NCI-H345 treated with DMSO at 0.1 percent for 48 hours (cell line): Measurements from ENCODE around the gene RASSF3.
A peak's percentile ranks its signal among the peaks of the same experiment; 100 is the strongest.
"Not testable (repeated sequence)": the region's sequence is repeated elsewhere in the genome, so short reads cannot be mapped to it uniquely, and the experiment has no call there.

Experiments
- DNase-seq: peaks from one replicate; lab custom pipeline; 2025; ENCODE audit not compliant: unreplicated experiment; lab: John Stamatoyannopoulos, UW

The RASSF3 gene

GRCh38 chr12:64690236-64690635, 79.9 kb downstream of the RASSF3 start:
- not testable (repeated sequence) for DNase-seq

- no peak for DNase-seq
Measured at GRCh38 chr12:64691227-64691794, 81.0 kb downstream of the RASSF3 start.

GRCh38 chr12:64691795-64692583, 81.7 kb downstream of the RASSF3 start:
- no peak for DNase-seq

GRCh38 chr12:64694130-64695040, 84.1 kb downstream of the RASSF3 start:
- DNase-seq: no peak

GRCh38 chr12:64695550-64695949, 85.3 kb downstream of the RASSF3 start:
- DNase-seq: no peak

- DNase-seq: peak; percentile 20
Measured at GRCh38 chr12:64696080-64696741, 85.9 kb downstream of the RASSF3 start.

- no peak for DNase-seq
Measured at GRCh38 chr12:64699504-64700115, 89.3 kb downstream of the RASSF3 start.

- no peak for DNase-seq
Measured at GRCh38 chr12:64700532-64700931, 90.2 kb downstream of the RASSF3 start.

GRCh38 chr12:64701283-64701682, 91.0 kb downstream of the RASSF3 start:
- DNase-seq: no peak

GRCh38 chr12:64706306-64706705, 96.0 kb downstream of the RASSF3 start:
- no peak for DNase-seq

GRCh38 chr12:64706857-64707256, 96.6 kb downstream of the RASSF3 start:
- DNase-seq: no peak

- DNase-seq: no peak
Measured at GRCh38 chr12:64707362-64707761, 97.1 kb downstream of the RASSF3 start.

- DNase-seq: no peak
Measured at GRCh38 chr12:64707926-64708325, 97.6 kb downstream of the RASSF3 start.

- DNase-seq: no peak
Measured at GRCh38 chr12:64709429-64709828, 99.1 kb downstream of the RASSF3 start.

GRCh38 chr12:64713376-64713775, 103.1 kb downstream of the RASSF3 start:
- DNase-seq: no peak

- no peak for DNase-seq
Measured at GRCh38 chr12:64714551-64714968, 104.3 kb downstream of the RASSF3 start.

GRCh38 chr12:64716371-64716770, 106.1 kb downstream of the RASSF3 start:
- no peak for DNase-seq

GRCh38 chr12:64716839-64717455, 106.7 kb downstream of the RASSF3 start:
- DNase-seq: no peak

GRCh38 chr12:64718649-64719048, 108.4 kb downstream of the RASSF3 start:
- no peak for DNase-seq

- no peak for DNase-seq
Measured at GRCh38 chr12:64720884-64721283, 110.6 kb downstream of the RASSF3 start.
